Fibroblast of peridontal ligament (primary cell): Measurements from ENCODE around the gene TC2N.
A peak's percentile ranks its signal among the peaks of the same experiment; 100 is the strongest.
"Not testable (repeated sequence)": the region's sequence is repeated elsewhere in the genome, so short reads cannot be mapped to it uniquely, and the experiment has no call there.

Experiments used
- DNase-seq: peaks from one replicate; pipeline ENCODE4 v3.0.0-alpha.2; 2010; ENCODE audit errors: extremely low read depth

The TC2N gene

GRCh38 chr14:91889477-91890211, 22.3 kb upstream of the TC2N start:
- no peak for DNase-seq

DNA sequence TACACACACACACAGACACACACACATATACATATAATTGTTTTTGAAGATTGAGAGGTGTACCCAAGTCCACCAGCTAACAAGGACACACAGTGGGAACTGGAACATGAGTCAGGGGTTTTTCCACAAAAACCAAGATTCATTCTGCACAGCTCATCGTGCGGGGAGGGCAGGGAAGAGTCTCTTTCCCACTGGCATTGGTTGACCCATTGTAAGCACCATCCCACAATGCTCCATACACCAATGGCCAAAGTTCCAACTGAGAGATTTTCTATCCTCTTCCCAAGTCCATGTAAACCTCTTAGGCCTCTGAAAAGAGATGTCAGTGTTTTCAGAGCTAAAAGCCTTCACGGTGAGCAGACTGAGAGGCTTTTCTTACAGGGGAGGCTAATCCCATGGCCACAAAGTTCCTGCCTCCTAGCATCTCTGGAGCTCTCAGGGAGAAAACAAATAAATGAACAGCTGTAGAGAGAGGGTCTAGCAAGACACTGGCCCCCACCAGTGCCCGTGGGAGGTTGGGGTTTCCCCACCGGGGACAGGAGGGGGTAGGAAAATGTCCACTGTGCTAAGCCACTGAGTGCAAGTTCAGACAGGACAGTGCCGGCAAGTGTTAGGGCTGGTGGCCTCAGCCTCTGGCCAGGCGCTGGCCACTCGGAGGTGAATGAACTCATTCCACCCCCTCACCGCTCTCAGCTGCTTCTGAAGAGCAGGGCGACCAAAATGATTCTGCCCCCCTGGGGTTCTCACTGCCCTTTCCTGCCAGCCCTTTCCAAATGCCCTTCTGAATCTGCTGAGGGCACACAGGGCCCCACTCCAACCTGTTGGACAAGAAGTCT, 21.5 kb upstream of the TC2N start:
- no peak for DNase-seq

DNA sequence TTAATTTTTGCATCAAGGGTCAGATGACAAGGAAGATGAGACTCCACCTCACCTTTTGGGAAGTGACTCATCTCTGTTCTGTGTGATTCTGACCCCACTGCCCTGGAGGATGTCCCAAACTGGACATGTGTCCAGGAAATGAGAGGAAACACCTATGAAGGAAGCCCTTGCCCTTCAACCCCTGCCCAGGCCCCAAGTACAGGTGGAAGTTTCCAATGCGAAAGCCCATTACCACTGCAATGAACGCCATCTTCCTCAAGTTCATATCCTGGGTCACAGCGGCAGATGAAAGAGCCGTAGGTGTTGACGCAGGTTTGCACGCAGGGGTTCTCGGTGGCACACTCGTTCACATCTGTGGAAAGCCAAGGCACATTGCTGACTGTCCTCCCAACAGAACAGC, 19.6 kb upstream of the TC2N start:
- no peak for DNase-seq

GRCh38 chr14:91885839-91886238, 18.5 kb upstream of the TC2N start:
- no peak for DNase-seq

GRCh38 chr14:91885113-91885712, 17.9 kb upstream of the TC2N start:
- DNase-seq, result no peak

DNA sequence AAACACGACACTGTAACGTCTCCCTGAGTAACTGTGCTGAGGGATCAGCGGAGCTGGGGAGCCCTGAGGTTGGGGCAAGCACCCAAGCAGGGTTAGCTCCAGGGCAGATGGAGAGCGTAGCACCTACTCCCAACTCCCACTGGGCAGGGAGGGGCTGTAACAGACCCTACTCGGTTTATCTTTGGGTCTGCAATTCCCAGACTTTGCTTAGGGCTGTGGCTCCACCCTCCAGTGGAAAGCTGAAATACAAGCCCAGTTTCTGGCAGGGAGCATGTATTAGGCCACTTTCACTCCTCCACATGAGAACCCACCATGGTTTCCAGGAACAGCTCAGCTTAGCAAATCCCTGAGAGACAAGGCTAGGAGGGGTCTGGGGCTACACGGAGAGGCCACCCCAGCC, 17.3 kb upstream of the TC2N start:
- DNase-seq, result no peak

- no peak for DNase-seq
Measured at GRCh38 chr14:91883753-91884152, 16.4 kb upstream of the TC2N start.

GRCh38 chr14:91882776-91883175, 15.4 kb upstream of the TC2N start:
- DNase-seq, result no peak

DNA sequence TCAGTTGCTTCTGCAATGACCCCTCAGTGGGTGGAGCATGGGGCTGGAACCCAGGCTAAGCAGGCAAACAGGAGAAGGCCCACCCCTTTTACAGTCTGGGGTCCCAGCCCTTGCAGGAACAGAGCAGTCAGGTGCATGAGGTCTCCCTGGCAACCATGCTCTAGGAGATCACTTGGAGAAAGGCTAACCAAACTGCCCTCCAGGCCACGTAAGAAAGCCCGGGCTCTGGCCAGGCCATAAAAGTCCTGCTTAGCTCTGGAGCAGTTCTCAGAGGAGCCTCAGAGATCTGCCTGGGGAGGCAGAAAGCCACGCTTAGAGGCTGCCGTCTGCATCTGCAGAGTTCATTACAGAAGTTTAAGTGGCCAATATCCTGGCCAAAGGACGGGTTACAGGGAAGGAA, 15.0 kb upstream of the TC2N start:
- no peak for DNase-seq

DNA sequence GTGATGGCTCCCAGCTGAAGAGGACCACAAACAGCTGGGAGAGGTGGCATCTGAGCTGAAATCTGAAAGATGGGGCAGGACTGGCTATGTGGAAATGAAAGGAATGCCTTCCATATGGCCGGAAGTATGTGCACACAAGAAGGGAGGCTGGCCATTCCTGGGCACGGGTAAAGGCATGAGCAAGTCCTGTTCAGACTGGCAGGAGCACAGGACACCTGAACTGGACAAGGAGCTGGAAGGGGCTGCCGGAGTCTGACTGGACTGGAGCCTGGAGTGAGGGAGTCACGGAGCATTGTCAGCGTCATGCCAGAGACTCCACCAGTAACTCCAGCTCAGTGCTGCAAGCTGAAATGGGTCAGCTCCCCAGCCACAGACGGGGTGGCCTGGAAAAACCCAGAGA, 11.9 kb upstream of the TC2N start:
- no peak for DNase-seq

DNA sequence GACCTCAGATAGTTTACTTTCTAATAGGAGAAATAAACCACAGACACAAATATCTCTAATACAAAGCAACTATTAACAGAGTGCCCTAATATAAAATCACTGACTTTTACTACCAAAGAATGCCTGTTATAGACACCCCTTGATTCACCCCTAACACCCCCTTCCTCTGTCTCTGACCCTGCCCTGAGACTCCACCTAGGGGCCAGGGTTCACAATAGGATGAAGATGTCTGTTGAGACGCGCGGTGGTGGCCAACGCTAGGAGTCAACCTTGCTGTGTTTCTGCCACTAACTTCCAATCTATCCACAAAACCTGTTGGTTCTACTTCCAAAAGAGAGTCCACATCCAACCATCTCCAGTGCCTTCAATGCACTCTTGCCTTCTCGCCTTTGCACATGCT, 10.9 kb upstream of the TC2N start:
- DNase-seq, result no peak

DNA sequence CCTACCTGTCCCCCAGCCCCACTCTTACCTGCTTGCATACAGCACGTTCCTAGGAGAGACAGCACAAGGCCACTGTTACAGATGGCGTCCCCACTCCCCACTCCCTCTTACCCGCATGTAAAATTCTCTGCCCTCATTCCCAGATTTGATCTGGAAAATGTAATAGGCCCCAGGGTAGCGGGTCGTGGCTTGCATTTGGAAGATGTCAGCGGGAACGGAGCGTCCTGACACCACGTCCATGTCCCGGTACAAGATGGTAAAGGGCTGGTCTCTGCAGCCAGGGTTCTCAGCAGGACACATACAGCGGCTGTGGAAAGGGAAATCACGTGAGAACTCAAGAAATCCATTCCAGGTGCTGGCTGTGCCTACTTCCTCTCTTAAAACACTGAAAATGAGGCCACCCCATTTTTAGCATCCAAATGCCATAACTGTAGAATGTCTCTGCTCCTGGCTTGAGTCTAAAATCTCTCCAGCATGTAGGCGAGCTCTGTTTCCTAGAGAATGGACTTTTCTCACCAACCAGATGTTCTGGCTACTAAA, 10.1 kb upstream of the TC2N start:
- DNase-seq, result no peak

DNA sequence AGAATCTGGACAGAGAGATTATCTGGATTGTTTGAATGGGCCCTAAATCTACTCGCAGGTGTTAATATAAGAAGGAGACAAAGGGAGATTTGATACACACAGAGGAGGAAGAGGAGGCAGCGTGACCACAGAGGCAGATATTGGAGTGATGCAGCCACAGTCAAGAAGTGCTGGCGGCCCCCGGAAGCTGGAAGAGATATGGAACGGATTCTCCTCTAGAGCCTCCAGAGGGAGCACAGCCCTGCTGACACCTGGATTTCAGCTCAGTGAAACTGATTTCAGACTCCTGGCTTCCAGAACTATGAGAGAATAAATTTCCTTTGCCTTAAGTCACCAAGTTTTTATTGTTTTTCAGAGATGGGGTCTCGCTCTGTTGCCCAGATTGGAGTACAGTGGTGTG, 9.2 kb upstream of the TC2N start:
- no peak for DNase-seq

GRCh38 chr14:91875525-91876286, 8.4 kb upstream of the TC2N start:
- DNase-seq, result no peak

DNA sequence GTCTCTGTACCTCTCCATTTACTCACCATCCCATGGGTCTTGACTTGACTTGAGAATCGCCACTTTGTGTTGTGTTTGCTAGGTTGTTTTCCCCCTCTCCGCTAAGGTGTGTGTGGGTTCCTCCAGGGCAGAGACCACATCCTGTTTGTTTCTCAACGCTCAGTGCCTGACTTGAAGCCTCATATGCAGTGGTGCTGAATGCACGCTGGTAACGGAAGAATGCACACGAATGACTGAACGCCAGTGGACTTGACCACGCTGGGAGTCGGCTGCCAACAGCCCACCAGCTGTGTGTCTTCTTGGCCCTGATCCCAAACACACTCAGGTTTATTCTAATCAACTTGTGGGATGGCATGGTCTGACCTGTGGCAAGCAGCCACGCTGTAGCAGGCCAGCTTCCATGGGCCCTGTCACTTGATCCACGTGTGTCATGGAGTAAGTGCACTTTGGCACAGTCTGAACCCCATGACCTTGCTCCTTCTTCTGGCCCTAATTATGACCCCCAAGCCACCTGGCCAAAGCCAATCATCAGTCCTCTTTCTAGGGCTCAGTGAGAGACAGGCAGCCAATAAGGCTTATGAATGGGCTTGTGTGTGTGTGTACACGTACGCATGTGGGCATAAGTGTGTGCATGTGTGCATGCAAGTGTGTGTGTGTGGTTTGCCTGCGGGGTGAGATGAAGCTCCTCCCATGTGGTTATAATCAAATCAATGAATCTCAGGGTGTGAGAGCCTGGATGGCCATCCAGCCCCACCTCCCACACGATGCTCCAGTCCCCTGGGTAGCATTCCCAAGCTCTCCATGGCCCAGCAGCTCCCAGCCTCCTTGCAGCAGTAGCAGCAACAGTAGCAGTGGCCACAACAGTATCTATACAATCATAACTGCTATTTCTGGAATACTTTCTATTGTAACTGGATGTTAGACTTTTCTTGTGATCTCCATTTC, 6.4 kb upstream of the TC2N start:
- no peak for DNase-seq

DNA sequence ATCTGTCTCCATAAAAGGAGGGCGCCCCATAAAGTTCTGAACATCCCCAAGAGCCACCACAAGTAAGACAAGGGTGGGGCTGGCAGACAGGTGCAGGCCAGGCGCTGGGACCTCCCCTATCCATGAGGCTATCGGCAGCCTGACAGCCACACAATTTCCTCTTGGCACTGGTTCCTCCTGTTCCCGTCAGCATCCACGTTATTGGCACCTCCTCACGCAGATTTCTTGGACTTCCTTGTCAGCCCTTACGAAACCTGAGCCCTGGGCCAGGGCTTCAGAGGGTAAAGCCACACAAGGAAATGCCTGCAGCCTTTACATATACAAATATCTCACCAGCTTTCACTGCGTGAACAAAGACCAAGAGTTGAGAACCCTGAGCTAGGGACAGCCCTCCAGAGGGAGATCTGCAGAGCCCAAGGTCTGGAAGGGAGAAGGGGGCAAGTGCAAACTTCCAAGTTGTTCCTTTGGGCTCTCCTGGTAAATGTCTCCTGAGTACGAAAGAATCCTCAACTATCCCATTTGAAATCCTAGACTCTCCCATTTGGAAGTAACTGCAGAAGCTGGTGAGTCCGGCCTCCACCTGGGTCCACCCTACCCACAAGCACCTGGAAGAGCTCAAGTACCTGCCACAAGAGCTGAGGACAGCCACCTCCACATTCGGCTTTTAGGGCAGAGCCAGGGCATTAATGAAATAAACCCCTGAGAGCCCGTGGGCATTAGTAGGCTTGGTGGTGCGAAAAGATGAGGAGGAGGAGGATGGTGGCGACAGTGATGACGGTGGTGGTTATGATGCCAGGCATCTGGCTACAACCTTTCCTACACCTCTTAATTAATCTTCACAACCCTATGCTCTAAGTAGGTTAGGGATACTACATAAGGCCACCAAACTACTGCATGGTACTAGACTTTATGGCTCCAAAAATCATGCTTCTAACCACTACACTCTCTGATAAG, 5.5 kb upstream of the TC2N start:
- peak; percentile 41 for DNase-seq

- DNase-seq, result no peak
Measured at GRCh38 chr14:91872011-91872501, 4.7 kb upstream of the TC2N start.

DNA sequence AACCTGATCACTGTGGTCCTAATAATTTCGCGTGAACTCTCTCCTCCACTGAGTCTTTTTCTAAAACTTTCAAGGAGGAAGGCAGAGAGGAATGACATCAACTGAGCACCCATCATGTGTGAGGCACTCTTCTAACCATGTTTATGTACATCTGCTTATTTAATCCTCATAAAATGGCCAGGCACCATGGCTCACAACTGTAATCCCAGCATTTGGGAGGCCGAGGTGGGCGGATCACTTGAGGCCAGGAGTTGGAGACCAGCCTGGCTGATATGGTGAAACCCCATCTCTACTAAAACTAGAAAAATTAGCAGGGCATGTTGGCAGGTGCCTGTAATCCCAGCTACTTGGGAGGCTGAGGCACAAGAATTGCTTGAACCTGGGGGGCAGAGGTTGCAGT, 4.1 kb upstream of the TC2N start:
- not testable (repeated sequence) for DNase-seq

GRCh38 chr14:91870890-91871289, 3.6 kb upstream of the TC2N start:
- no peak for DNase-seq
